GM18508 (cell line): Measurements from ENCODE around the gene GPR39.

Experiments used
- ATAC-seq: cut with Tn5 transposase; IDR thresholded peaks from one replicate; pipeline ENCODE4 v1.9.1; 2021; ENCODE audit warnings: moderate number of reproducible peaks; ENCODE audit not compliant: insufficient read depth, unreplicated experiment

The GPR39 gene

DNA sequence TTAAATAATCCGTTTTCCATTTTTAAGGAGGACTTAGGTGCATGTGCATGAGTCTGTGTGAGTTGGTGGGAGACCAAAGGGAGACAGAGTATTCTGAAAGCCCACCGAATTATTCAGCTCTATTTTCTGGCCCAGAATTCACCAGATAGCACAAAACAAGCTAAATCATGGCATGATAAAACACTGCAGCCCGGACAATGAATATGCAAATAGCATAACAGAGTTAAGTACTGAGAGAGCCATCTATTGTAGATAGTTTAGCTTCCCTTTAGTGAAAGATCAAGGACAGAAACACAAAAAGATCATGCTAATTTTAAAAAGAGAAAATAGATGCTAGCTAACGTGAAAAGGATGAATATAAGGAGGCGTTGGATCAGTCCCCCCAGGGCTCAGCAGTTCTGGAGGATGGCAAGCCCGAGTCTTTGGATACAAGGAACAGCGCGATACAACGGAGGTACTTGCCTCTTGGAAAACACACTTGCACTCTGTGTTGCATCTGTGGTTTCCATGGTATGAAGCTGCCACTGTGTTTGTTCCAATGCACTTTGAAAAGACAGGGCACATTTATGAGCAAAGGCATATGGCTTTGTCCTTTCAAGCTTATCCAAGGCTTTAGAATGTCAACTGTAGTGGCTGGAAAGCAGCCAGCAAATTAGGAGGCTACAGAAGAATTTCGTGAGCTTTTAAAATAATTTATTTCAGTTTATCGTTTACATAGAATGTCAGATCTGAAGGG, 133.5 kb downstream of the GPR39 start:
- ATAC-seq, result no peak

DNA sequence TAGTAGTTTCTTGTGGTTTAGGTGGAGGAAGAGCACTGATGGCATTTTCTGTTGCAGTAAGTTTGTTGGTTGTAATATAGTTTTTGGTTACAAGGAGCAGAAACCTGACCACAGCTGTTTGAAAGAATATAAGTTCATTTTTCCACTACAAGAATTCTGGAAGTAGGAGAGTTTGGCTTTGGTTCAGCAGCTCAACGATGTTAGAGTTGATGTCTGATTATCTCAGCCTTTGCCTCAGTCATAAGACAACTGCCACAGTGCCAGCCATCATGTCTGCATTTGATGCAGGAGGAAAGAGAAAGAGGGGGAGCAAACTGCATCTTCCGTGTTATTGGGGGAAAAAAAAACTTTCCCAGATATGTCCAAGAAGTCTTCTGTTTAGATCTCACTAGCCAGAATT, 134.3 kb downstream of the GPR39 start:
- no peak for ATAC-seq

DNA sequence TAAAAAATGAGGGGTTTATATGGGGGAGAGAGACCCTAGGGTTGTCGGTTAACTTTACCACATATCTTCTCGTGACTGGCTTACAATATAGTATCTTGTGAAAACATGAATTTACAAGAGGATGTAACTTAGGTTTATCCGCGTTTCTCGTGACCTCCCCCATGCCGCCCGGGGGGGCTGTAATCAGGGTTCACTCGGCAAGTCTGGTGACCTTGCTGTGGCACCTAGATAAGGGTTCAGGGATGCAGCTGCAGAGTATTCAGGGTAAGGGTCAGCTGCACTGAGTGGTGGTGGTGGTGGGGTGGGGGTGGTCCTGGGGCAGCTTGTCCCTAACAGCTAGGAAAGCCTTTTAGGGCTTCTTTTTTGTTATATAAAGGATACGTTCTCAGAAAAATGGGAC, 141.1 kb downstream of the GPR39 start:
- no peak for ATAC-seq

DNA sequence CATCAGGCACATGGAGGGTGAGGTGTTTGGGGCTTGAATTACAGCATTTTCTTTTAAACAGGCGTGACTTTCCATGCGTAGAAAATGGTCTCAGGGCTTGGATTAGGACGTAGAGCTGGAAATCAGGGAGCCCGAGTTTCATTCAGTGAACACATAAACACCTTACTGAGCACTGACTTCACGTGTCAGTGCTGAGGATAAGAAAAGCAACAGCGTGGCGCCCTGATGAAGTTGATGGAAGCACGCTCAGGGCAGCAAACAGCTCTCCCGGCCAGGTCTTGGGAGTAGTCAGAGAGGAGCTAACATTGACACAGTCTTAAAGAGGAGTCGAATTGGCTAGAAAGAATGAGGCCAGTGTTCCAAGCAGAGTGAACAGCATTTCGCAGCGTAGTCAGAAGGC, 142.7 kb downstream of the GPR39 start:
- no peak for ATAC-seq

DNA sequence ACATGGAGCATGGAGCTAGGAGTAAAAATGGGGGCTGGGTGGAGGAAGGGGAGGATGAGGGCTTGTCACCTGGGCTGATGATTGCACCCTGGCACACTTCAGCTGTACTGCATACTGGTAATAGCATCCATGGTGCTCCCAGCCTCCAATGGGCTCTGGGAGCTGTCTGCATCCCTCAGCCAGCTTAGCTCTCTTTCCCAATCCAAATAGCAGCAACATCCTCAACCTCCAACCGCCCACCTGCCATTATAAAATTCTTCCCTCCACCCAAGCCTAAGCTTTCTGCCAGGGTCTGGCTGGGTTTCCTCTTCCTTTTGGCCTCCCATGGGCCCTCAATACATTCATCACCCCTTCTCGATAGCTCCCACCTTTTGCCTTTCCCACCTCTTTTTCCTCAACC, 143.3 kb downstream of the GPR39 start:
- ATAC-seq, result no peak

DNA sequence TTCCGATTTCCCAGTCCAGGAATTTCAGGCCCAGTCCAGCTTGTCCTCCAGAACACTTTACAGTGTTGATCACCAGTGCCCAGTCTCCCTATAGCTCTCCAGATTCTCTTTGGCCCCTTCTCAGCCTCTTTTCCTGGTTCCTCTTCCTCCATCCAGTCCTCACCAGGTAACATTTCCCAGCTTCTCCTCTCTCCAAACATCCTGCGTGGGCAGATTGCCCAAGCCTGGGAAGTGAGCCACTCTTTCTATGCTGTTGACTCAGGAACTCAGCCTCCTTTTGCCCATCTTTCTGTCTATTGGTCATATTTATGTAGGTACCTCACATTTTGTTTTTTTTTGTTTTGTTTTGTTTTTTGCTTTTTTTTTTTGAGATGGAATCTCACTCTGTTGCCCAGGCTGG, 144.0 kb downstream of the GPR39 start:
- no peak for ATAC-seq

DNA sequence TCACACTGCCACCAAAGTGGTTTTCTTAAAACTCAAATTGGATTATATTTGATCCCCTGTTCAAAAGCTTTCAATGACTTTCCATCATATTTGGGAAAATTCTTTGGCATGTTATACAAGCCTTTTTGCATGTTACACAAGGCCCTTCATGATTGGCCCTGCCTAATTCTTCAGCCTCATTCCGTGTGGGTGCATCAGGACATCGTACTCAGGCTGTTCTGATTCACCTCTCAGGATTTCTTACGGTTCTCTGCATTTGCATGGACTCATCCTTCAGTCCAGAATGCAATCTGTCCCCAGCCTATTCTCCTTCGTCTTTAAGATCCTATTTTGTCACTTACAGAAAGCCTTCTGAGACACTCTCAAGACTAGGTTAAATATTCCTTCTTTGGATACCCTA, 145.6 kb downstream of the GPR39 start:
- ATAC-seq, result no peak

DNA sequence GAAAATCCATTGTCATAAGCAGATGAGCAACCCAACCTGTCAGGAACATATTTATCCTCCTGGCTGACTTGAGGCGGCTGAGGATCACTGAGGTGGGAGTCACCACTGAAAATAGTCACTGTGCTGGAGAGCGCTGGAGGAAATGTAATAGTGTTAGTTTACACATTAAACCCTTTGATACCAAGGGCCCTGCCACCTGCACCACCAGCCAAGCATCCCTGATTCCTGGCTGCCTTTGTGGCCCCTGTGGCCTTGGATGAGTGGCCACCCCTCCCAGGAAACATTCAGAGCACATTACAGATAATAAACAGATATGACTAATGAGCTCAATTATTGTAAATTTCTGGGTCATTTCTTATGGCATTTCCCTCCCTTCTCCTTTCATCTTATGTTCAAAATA, 147.5 kb downstream of the GPR39 start:
- ATAC-seq, result no peak

DNA sequence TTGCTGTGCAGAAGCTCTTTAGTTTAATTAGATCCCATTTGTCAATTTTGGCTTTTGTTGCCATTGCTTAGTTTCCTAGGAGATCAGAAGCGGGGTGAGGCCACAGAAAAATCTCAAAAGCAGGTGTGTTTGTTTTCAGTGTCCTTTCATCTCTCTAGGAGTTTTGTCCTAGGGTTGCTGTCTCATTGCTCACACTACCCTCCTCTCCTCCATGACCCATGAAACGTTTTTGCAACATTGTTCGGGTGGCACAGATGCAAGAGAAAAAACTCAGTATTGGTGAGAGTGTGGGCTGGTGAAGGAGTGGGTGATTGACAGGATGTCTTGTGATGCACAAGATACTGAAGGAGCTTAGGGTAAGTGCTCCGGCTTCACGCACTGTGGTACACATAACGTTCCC, 149.8 kb downstream of the GPR39 start:
- ATAC-seq, result no peak

DNA sequence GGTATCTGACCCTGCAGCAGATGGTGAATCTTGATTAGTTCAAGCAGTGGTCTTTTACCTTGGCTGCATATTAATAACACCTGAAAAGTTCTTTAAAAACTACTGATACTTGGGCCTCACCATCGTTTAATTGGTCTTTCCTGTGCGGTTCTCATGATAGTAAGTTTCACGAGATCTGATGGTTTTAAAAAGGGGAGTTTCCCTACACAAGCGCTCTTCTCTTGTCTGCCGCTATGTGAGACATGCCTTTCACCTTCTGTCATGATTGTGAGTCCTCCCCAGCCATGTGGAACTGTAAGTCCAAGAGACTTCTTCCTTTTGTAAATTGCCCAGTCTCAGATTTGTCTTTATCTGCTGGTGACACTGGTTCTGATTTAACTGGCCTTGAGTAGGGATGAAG, 151.1 kb downstream of the GPR39 start:
- ATAC-seq, result no peak

DNA sequence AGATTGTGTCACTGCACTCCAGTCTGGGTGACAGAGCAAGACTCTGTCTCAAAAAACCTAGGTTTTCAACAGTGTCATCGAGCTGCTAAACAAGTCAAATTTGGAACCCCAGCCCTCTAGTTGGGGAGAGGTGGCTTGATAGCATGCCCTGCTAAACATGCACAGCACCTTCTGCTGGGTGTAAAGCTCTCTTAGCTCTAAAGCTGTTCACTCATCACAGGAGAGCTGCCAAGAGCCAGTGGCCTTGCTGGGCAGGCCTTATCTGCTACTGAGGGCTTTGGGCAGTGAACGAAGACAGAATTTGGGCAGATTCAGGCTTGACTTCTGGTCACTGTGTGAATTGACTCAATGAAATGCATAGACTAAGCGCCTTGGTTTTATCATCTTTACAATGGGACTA, 152.1 kb downstream of the GPR39 start:
- ATAC-seq, result no peak

DNA sequence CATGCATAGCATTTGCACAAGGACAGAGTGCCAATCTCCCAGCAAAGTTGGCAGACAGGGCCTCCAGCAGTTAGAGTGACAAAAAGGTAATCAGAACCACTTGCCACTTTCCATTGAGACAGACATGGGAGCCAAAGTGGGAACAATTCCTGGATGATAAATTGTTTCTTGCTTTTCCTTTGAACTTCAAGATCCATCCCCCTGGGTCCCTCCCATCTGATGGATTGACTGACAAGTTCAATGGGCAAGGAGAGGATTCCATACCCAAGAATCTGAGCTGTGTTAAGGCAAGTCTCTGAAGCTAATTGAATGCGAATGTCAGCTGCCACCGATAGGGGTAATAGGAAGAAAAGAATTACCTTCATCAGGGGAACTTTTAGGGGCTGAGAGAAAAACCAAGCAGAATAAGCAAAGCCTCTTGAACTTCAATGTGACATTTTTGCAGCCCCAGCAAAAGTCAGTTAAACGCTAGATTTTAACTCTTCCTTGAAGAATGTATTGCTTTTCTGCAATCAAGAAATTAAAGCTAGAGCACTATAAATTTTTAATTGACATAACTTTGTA, 156.9 kb downstream of the GPR39 start:
- ATAC-seq, result no peak

DNA sequence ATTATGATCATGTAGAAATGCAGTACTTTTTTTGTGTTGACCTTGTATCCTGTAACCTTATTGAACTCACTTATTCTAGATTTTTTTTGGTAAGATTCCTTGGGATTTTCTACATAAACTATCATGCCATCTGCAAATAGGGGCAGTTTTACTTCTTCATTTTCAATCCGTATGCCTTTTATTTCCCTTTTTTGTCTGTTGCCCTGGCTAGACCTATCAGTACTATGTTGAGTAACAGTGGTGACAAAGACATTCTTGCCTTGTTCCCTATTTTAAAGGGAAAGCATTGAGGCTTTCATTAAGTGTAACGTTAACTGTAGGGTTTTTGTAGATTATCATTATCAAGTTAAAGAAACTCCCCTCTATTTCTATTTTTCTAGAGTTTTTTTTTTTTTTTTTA, 161.1 kb downstream of the GPR39 start:
- no peak for ATAC-seq

DNA sequence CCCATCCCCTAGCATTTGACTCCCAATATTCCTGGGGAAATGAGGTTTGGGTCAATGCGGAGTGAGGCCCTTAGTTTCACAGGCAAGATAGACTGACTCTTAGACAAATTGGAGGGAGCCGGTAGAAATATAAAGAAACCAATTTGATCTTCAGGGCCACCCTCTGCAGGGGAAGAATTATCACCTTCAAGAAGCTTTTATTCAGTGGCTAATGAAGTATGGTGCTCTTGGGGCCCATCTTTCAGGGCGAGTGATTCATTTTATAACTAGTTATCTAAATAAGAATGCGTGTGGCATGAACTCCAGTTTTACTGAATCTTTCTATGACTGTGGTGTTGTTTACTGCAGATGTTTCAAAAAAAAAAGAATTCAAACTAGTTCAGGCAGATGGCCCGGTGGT, 165.0 kb downstream of the GPR39 start:
- no peak for ATAC-seq

DNA sequence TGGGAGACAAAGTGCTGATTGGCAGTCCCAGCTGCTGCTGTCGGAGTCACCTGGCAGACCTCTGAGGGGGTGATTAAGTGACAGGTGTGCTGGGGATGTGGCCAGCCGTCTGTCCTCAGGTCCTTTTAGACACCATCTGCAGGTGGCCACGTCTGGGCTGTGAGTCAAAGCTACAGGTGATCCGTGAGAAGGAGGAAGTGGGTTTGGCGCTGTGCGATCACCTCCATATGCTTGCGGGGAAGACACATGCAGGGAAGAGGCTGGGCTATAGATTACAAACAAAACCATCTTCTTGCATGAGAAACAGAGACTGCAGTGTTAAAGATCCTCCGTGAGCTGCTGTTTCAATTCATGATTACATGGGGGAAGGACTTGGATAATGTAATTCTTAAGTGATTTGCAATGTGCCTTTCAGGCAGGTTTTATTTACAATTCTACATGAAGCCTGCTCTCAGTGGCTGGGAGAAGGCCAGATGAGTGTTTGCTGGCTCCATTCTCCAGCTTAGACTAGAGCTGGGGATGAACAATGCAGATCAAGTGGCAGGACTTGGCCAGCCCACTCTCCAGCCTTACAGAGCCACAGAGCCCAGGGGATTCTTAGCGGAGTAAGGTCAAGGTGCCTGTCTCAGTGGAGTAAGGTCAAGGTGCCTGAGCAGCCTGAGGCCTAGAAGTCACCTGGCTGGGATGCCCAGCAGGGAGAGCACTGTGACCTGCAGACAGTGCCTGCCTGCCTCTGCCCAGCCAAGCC, 165.6 kb downstream of the GPR39 start:
- ATAC-seq, result no peak

DNA sequence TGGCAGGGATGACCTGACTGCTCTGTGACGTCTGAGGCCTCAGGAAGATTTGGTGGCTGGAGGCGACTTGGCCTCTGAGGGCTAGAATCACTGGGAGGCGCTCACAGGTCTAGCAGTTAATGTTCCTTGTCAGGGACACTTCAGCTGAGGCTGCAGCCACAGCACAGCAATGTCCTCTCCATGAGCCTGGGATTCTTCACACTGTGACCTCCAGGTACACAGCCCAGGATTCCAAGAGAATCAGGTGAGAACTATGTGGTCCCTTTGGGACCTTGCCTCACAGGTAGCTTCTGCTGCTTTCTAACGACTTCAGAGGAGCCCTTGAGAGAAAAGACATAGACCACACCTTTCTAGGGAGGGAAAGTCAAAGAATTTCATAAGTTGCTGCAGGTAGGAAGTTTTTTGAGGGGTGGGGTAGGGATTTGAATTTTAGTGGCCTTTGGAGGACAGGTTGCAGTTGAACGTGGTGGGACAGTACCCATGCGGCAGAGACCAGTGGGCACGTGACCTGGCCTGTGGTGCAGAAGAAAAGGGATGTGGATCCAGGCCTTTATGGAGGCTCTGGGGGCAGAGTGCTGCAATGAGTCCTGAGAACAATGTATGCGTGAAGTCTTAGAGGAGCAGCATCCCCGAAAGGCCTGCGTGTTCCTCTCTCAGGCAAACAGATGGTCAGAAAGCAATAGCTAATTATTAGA, 167.2 kb downstream of the GPR39 start:
- no peak for ATAC-seq

DNA sequence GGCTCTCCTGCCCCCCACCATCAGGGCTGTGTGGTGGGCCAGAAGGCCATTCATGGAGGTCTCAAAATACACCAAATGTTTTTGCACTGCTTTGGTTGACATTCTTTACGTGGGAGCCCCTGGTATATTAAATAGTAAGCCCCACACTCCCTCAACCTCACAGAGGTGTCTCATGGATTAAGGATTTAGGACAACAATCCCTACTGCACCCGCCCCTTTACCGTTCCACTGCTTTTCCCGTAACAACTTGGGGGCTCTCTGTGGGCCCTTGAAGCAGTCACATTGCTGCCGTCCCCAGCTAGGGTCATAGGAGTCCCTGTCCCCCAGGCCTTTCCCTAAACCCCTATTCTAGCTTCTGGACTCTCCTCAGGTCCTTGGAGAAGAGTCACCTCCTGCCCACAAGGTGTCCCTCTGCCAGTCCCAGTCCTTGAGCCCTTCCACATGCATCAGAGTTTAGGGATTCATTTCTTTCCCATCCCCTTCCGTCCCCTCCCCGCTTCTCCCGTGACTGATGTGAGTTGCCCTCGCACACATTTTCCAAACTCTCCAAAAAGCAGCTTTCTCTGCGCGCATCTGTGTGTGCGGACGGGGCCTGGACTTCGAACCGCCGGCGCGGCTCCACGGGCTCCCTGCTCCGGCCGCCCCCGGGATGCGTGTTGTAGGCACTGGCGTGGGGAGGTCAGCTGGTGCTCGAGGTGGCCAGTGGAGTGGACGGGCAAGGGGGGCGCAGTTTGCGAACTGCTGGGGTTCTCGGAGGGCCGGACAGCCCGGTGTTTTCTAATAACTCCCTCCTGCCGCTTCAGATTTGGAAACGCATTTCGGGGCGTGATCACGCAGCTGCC, 168.6 kb downstream of the GPR39 start:
- no peak for ATAC-seq

DNA sequence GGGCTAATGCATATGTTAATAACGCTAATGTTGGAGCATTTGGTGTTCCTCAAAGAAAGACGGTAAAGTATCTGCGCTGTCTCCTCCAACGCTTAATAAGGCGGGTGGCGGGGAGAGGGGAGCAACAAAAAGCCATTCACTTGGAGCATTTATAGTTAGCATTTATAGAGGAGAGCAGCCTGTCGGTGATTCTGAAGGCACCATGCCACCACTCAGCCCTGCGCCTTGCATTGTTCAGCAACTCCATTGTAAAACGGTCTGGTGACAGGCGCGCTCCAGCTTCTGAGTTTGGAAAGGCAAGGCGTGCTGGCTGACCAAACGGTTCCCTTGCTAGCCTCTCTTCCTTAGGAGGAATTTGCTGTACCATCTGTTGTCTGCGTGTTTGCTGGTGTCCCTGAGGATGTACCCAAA, 169.5 kb downstream of the GPR39 start:
- ATAC-seq, result no peak

DNA sequence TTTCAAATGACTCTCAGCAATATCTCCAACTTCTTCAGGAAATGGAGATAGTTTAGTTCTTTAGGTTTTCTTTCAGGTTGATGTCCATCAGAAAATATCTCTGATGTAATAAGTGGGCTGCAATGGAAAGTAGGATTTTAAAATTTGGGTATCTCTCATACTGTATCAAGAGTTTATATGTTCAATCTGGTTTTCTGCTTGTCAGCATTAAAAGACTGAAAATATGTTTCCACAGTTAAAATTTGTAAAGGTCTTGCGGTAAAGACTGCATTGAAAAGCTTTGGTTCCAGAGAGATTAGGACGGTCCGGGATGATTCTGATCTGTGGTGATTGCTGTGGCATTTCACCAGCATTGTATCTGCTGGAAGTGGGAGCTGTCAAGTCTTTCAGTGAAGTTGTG, 170.2 kb downstream of the GPR39 start:
- ATAC-seq, result no peak

DNA sequence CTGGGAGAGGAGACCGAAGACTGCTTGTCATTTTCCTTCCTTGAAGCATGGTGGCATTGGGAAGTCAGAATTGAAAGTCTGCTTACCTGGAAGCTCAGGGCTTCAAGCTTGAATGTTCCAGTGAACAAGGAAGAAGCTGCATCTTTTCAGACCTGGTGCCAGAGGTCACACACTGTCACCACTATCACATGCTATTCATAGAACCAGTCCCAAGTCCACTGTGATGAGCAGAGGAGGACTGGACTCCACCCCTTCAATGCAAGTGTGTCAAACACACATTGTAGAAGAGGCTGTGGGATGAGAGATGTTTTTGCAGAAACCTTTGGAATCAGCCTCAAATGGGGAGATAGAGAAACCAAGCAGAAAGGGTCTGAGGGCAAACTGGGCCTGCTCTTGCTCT, 172.0 kb downstream of the GPR39 start:
- no peak for ATAC-seq
